Astrocyte (in vitro differentiated cells and primary cell): Measurements from ENCODE around the gene PSD4.

Experiments used
- EZH2 ChIP-seq: IDR thresholded peaks from 2 replicates; pipeline ENCODE4 v1.6.1; 2012; ENCODE audit warnings: mild to moderate bottlenecking, low read length, inconsistent platforms; ENCODE audit not compliant: insufficient read depth
- TF ChIP-seq, protein P1 (sequence below): IDR thresholded peaks from 2 replicates; pipeline ENCODE4 v1.5.1; 2011; ENCODE audit warnings: low read depth, mild to moderate bottlenecking, inconsistent platforms, low read length, moderate library complexity; ENCODE audit not compliant: insufficient read depth

DNA sequence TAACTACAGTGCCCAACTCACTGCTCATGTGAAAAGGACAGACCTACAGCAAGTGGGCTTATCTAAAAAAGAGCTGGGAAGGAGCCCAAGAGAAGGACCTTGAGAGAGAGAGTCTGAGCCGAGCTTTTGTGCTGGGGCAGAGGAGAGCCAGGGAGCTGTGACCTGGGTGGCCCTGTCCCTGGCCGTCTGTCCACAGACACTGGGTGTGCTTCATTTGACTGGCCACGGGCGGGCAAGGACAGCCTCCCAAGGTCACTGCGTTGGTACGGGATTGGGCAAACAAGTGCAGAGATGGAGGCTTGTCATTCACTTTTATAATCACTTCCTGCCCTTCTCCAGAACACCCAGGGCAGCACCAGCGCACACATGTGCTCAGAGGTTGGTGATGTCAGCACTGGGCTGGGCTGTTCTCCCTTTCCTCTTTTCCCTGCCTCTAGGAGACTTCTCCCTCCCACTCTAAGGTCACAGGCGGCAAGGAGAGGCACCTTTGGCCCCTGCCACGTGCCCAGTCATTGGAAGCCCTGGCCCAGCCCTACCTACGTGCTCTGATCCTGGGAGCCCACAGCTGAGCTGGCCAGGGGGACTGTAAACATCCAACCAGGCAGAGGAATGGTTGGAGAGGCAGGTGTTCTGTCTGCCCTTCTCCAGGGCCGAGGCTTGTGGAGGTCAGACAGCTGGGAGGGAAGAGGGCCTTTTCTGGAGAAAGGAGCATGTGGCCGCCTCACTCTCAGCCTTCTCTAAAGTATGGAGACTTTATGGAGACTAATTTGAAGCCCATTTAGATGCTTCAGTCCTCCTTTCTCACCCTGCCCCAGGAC, 6.4 kb upstream of the PSD4 start:
- TF ChIP-seq EZH2 = no peak
- TF ChIP-seq, protein P1, sequence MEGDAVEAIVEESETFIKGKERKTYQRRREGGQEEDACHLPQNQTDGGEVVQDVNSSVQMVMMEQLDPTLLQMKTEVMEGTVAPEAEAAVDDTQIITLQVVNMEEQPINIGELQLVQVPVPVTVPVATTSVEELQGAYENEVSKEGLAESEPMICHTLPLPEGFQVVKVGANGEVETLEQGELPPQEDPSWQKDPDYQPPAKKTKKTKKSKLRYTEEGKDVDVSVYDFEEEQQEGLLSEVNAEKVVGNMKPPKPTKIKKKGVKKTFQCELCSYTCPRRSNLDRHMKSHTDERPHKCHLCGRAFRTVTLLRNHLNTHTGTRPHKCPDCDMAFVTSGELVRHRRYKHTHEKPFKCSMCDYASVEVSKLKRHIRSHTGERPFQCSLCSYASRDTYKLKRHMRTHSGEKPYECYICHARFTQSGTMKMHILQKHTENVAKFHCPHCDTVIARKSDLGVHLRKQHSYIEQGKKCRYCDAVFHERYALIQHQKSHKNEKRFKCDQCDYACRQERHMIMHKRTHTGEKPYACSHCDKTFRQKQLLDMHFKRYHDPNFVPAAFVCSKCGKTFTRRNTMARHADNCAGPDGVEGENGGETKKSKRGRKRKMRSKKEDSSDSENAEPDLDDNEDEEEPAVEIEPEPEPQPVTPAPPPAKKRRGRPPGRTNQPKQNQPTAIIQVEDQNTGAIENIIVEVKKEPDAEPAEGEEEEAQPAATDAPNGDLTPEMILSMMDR = no peak
